ENCODE data around the gene PUSL1. TPM values are rescaled to one million over a fixed set of nuclear protein-coding genes. Genes with fewer than 3 reads are reported as not detected.
A peak's percentile ranks its signal among the peaks of the same experiment; 100 is the strongest.

PUSL1 gene
- total RNA-seq, 1 donor from 2014 or later = 16.2 TPM

- H3K27me3 ChIP-seq (ENCODE audit: low read depth) = peaks cover 41% of the 10 kb centered on the region
Observed at GRCh38 chr1:1359308-1359663, 50.9 kb downstream of the PUSL1 start.

DNA sequence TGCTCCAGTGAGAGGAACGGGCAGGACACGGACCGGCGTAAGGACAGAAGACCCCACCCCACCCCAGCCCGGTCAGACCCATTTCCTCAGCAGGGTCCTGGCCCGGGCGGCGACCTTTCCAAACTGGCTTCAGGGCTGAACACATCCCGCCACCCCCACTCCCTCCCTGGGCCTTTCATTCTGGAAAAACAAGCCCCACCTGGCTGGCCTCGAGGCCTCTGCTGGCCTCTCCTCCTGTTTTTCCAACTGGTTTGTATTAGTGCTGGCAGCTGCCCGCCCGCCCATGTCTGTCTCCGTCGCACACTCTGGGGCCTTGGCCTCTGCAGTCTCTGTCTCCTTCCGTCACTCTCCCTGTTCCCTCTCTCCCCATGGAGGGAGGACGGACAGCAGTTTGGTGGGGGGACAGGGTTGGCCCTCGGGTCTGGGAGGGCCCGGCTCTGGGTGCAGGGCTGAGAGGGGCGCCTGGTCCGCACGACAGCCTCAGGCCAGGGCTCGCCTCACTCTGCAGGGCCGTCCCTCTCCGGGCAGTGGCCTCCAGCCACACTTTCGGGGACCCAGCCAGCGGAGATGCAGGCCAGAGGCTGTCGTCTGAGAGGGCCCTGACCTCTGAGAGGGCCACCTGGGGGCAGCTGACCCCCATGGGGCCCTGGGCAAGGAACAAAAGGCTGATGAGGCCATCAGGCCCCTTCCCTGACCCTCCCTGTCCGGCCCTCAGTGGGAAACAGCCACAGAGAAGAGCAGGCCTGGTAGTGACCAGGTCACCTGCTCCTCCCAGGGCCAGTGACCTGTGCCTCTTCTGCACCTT lies 51.5 kb downstream of the PUSL1 start:
- Histone ChIP-seq H3K4me3 (no peak overlapping the region), H3K4me1 (peaks cover 27% of the 10 kb centered on the region), H3K9me3 (no peaks in the 10 kb centered on the region), H3K27ac (peak overlapping the region; percentile 83), H3K36me3 (no peaks in the 10 kb centered on the region), H3K27me3 (ENCODE audit: low read depth) (peaks cover 35% of the 10 kb centered on the region)
- TF ChIP-seq CTCF (IDR thresholded peaks at IDR 0.05) = no peak
- intact Hi-C loops (cut with DNase I) = no loop called here
- DNase-seq (no peak), ATAC-seq (no peak)

More at GRCh38 chr1:1359308-1359663, 50.9 kb downstream of the PUSL1 start:
- intact Hi-C loops (cut with DNase I) = no loop called here
- H3K9me3 ChIP-seq = no peaks in the 10 kb centered on the region
- ATAC-seq (no peak), DNase-seq (no peak)
- TF ChIP-seq CTCF (IDR thresholded peaks at IDR 0.05) = no peak
- peaks cover 5% of the 10 kb centered on the region for H3K36me3 ChIP-seq
- peak overlapping the region; percentile 60 for H3K4me3 ChIP-seq
- H3K27ac ChIP-seq = peak overlapping the region; percentile 83
- H3K4me1 ChIP-seq = peaks cover 33% of the 10 kb centered on the region

DNA sequence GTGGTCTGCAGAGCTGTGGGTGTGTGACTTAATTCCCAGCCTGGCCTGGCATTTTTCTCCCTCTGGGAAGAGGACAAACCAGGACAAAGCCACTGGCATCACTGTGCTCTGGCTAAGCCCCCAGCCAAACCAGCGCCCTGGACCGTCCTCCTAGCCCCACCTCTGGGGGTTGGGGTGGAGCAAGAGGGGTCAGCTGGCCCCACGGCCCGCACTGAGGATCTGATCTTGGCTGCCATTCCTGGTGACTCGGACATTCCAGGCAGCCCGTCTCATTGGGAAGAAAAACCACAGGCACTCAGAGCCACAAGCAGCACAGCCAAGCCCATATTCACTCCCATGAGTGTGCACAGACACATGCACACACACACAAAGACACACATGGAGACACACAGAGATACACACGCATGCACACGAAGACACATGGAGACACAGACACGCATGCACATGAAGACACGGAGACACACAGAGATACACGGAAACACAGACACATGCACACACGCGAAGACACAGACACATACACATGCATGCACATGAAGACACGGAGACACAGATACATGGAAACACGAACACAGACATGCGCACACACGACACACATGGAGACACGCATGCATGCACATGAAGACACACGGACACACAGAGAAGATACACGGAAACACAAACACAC lies 52.2 kb downstream of the PUSL1 start:
- intact Hi-C loops (cut with DNase I) = no loop called here
- Histone ChIP-seq H3K9me3 (no peaks in the 10 kb centered on the region), H3K36me3 (no peaks in the 10 kb centered on the region), H3K4me1 (peaks cover 27% of the 10 kb centered on the region), H3K27ac (peak overlapping the region; percentile 83), H3K27me3 (ENCODE audit: low read depth) (peaks cover 28% of the 10 kb centered on the region), H3K4me3 (no peak overlapping the region)
- DNase-seq (no peak), ATAC-seq (peak; percentile 45 to 61)
- no peak for TF ChIP-seq CTCF (IDR thresholded peaks at IDR 0.05)

Small RNAs within 50 kb of the gene (microRNA-seq; reads per million reads assigned to microRNA genes)
- gene MIR6726 (ENCODE audit: borderline number of aligned reads) = not detected
- not detected for gene MIR6727 (ENCODE audit: borderline number of aligned reads)
- not detected for gene MIR6808 (ENCODE audit: borderline number of aligned reads)

Other genes with a start within 250 kb of the PUSL1 start
- 0.65 TPM for gene RNF223, start 234.3 kb upstream of the PUSL1 start, total RNA-seq
- gene C1orf159, start 192.5 kb upstream of the PUSL1 start, total RNA-seq = 11.7 TPM
- gene TTLL10, start 134.7 kb upstream of the PUSL1 start, total RNA-seq = 6.6 TPM
- 0.47 TPM for gene TNFRSF18, start 102.0 kb upstream of the PUSL1 start, total RNA-seq
- gene TNFRSF4, start 94.4 kb upstream of the PUSL1 start, total RNA-seq = 3.0 TPM
- gene SDF4, start 76.6 kb upstream of the PUSL1 start, total RNA-seq = 127 TPM
- 13.7 TPM for gene B3GALT6, start 76.4 kb upstream of the PUSL1 start, total RNA-seq
- 1.2 TPM for gene C1QTNF12, start 61.9 kb upstream of the PUSL1 start, total RNA-seq
- 49.9 TPM for gene UBE2J2, start 34.7 kb upstream of the PUSL1 start, total RNA-seq
- gene SCNN1D, start 28.2 kb upstream of the PUSL1 start, total RNA-seq = 4.3 TPM
- 50.6 TPM for gene ACAP3, start 667 bp upstream of the PUSL1 start, total RNA-seq
- 88.9 TPM for gene INTS11, start 16.1 kb downstream of the PUSL1 start, total RNA-seq
- 20.4 TPM for gene CPTP, start 16.2 kb downstream of the PUSL1 start, total RNA-seq
- gene TAS1R3, start 22.7 kb downstream of the PUSL1 start, total RNA-seq = 0.65 TPM
- gene DVL1, start 40.8 kb downstream of the PUSL1 start, total RNA-seq = 60.4 TPM
- 39.3 TPM for gene MXRA8, start 50.0 kb downstream of the PUSL1 start, total RNA-seq
- gene AURKAIP1, start 66.6 kb downstream of the PUSL1 start, total RNA-seq = 82.4 TPM
- 165 TPM for gene CCNL2, start 90.7 kb downstream of the PUSL1 start, total RNA-seq
- 79.8 TPM for gene MRPL20, start 98.7 kb downstream of the PUSL1 start, total RNA-seq
- 22.3 TPM for gene ANKRD65, start 112.7 kb downstream of the PUSL1 start, total RNA-seq
- gene VWA1, start 127.1 kb downstream of the PUSL1 start, total RNA-seq = 58.7 TPM
- gene ATAD3C, start 141.1 kb downstream of the PUSL1 start, total RNA-seq = 7.8 TPM
- gene ATAD3B, start 163.2 kb downstream of the PUSL1 start, total RNA-seq = 19.0 TPM
- gene ATAD3A, start 203.6 kb downstream of the PUSL1 start, total RNA-seq = 14.1 TPM
- gene TMEM240, start 232.0 kb downstream of the PUSL1 start, total RNA-seq = 3.9 TPM